GM12892 (cell line): ENCODE data around the gene THOC5.
A peak's percentile ranks its signal among the peaks of the same experiment; 100 is the strongest.
"Not testable (repeated sequence)": the region's sequence is repeated elsewhere in the genome, so short reads cannot be mapped to it uniquely, and the experiment has no call there.

Experiments used
- DNase-seq: peaks from one replicate; pipeline ENCODE4 v3.0.0; 2011; ENCODE audit not compliant: insufficient read length
- FAIRE-seq: peaks from 2 replicates; lab custom pipeline; 2011; peaks lifted over from hg19 to GRCh38; lab: Jason Lieb, UNC
- POLR2A ChIP-seq: IDR thresholded peaks from 2 replicates; pipeline ENCODE4 v1.6.1; 2011; ENCODE audit warnings: low read depth, low read length, control low read depth
- POLR2AphosphoS5 ChIP-seq: IDR thresholded peaks from 2 replicates; pipeline ENCODE4 v1.6.1; 2011; ENCODE audit warnings: low read depth, low read length, control low read depth
- TAF1 ChIP-seq: IDR thresholded peaks from 2 replicates; pipeline ENCODE4 v1.6.1; 2011; ENCODE audit warnings: low read depth, mild to moderate bottlenecking, control low read depth, low read length, borderline replicate concordance

THOC5 gene

DNA sequence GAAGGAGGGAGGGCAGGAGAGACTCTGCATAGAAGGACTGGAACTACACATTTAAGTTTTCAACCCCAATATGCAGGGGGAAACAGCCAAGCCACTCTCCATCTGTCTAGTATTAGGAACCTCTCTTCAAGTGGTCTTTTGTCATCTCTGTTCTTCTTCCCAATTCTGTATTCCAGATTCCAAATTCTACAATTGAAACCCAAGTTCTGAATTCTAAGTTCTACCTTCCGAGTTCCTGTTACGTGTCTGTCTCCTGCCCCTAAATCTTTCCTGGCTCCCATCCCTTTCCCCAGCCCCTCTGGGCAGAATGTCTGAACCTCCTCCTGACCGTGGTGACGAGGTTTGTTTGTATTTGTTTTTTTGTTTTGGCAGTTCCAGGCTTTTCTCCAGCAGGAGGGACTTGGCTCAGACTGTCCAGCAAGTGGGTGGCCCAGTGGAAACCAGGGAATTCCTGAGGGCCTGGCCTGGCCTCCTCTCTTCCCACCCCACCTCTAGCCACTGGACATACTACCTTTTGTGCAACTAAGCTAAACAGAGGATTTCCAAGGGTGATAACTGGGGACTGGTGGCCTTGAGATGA, 1.6 kb upstream of the THOC5 start:
- FAIRE-seq (no peak), DNase-seq (no peak)
- TF ChIP-seq TAF1 (no peak), POLR2AphosphoS5 (no peak), POLR2A (no peak)

GRCh38 chr22:29552357-29552756, 1.2 kb downstream of the THOC5 start:
- not testable (repeated sequence) for FAIRE-seq, DNase-seq

DNA sequence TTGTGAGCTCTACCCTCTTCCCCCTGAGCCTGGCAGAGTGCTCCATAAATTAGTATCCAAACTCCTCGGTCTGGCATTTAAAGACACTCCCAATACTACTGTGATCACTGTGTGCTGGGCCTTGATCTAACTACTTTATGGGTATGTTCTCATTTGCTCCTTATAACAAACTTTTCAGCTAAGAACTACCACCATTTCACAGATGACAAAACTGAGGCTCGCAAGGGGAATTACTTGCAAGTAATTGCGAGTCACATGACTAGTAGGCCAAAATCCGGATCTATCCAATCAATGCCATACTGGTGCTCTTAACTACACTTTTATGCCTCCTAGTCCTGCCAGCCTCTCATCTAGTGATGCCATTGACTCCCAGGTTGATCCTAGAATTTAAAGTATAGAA, 3.6 kb downstream of the THOC5 start:
- DNase-seq: no peak
- FAIRE-seq: no peak
- TF ChIP-seq POLR2A (no peak), POLR2AphosphoS5 (no peak), TAF1 (no peak)

- FAIRE-seq, DNase-seq: not testable (repeated sequence)
These were observed 8.5 kb downstream of the THOC5 start for GRCh38 chr22:29545045-29545444.

DNA sequence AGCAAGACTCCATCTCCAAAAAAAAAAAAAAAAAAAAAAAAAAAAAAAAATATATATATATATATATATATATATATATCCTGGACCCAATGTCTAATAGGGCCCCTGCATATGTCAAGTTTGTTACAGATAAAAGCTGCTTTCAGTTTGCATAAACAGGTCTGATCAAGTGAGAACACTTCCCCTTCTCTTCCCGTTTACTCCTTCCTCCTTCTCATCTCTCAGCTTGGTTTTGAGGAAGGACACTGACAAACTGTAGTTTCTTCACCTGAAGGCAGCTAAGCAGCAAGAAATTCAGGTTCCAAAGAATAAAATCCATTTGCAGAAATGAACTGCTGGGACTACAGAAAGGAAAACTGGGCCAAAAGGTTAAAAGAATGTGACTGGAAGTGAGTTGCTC, 11.7 kb downstream of the THOC5 start:
- no peak for DNase-seq

GRCh38 chr22:29539105-29539504, 14.5 kb downstream of the THOC5 start:
- FAIRE-seq (no peak), DNase-seq (no peak)
- TF ChIP-seq POLR2AphosphoS5: no peak
- no peak for TF ChIP-seq POLR2A
- no peak for TF ChIP-seq TAF1

More for the DNA sequence above, 11.7 kb downstream of the THOC5 start:
- TF ChIP-seq POLR2A (no peak), TAF1 (no peak), POLR2AphosphoS5 (no peak)
- FAIRE-seq: no peak

DNA sequence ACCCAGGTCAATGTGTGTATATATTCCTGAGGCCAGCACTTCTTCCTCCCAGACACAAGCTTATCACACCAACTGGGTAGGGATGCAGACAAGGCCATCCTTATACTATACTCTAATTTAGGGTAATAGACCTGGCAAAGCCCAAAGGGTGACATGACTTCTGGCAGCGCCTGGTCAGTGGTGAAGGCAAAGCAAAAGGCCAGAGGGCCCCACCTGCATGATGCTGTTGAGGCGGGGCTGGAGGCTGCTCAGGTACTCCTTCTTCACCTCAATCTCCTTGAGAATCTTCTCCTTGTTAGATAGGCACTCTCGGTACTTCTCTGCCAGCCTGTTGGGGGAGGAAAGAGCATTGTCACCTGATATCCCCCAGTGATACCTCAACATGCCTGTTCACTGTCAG, 17.1 kb downstream of the THOC5 start:
- TF ChIP-seq POLR2AphosphoS5: no peak
- TF ChIP-seq POLR2A: no peak
- TF ChIP-seq TAF1: no peak

DNA sequence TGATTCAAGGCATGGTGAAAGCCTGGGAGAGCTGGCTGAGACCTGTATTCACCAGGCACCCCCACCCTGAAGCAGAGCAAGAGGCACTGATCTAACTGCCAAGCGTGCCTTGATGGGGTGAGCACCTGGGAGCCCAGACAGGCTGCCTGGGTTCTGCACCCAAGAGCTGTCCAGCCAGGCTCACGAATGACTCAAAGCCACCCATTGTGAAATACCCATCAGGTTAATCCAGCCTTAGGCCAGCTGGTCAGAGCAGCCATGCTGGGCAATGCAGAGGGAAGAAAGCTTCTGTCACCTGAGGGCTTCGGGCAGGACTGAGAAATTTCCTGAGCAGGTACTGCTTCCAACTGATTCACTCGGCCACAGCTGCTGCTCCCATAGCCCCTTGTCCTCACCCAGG, 22.1 kb downstream of the THOC5 start:
- DNase-seq: no peak
- TF ChIP-seq POLR2AphosphoS5 (no peak), POLR2A (no peak), TAF1 (no peak)
- no peak for FAIRE-seq

More for the DNA sequence above, 17.1 kb downstream of the THOC5 start:
- FAIRE-seq (no peak), DNase-seq (no peak)

- TF ChIP-seq POLR2AphosphoS5: no peak
- TF ChIP-seq TAF1: no peak
- no peak for TF ChIP-seq POLR2A
- DNase-seq: no peak
- FAIRE-seq: no peak
These were observed 22.8 kb downstream of the THOC5 start for GRCh38 chr22:29530716-29531115.

GRCh38 chr22:29528144-29528543, 25.4 kb downstream of the THOC5 start:
- TF ChIP-seq POLR2A (no peak), TAF1 (no peak), POLR2AphosphoS5 (no peak)
- DNase-seq (no peak), FAIRE-seq (no peak)

- TF ChIP-seq POLR2A (no peak), POLR2AphosphoS5 (no peak), TAF1 (no peak)
- FAIRE-seq (no peak), DNase-seq (peak; percentile 27)
These were observed 28.9 kb downstream of the THOC5 start for GRCh38 chr22:29524442-29525191.

- no peak for DNase-seq
- TF ChIP-seq POLR2AphosphoS5 (no peak), TAF1 (no peak), POLR2A (no peak)
- FAIRE-seq: no peak
These were observed 29.8 kb downstream of the THOC5 start for GRCh38 chr22:29523761-29524160.
